GM12878 (cell line): Measurements from ENCODE around the gene ANXA11. TPM values are rescaled to one million over a fixed set of nuclear protein-coding genes. Genes with fewer than 3 reads are reported as not detected.

Experiments used
- BCLAF1 ChIP-seq: fragments of 450-650 bp; IDR thresholded peaks from 2 replicates; pipeline ENCODE4 v1.6.1; 2017; ENCODE audit warnings: antibody characterized with exemption, mild to moderate bottlenecking, moderate library complexity
- CBX3 ChIP-seq: fragments of 200-600 bp; sonication (generic); IDR thresholded peaks from 2 replicates; pipeline ENCODE4 v1.6.1; 2016; ENCODE audit warnings: low read depth, borderline replicate concordance
- CHD4 ChIP-seq: fragments of 200-600 bp; sonication (generic); IDR thresholded peaks from 2 replicates; pipeline ENCODE4 v1.6.1; 2016; ENCODE audit warnings: mild to moderate bottlenecking
- CREM ChIP-seq: IDR thresholded peaks from 2 replicates; pipeline ENCODE4 v1.6.1; 2014; ENCODE audit warnings: antibody characterized with exemption, low read depth
- DPF2 ChIP-seq: fragments of 450-650 bp; IDR thresholded peaks from 2 replicates; pipeline ENCODE4 v1.6.1; 2017; ENCODE audit warnings: mild to moderate bottlenecking
- EGR1 ChIP-seq, 2 experiments: IDR thresholded peaks; 1 replicate in 1 of 2; 2 replicates in 1 of 2; pipeline ENCODE4 v1.6.1; 2011 to 2012; ENCODE audit warnings: low read depth in 2 of 2, low read length in 2 of 2, borderline replicate concordance in 1 of 2, mild to moderate bottlenecking in 1 of 2, moderate library complexity in 1 of 2
- GABPA ChIP-seq: IDR thresholded peaks from 2 replicates; pipeline ENCODE4 v1.6.1; 2014; ENCODE audit warnings: antibody characterized with exemption, low read depth, mild to moderate bottlenecking, inconsistent platforms
- HDGF ChIP-seq: fragments of 450-650 bp; IDR thresholded peaks from 2 replicates; pipeline ENCODE4 v1.6.1; 2016; ENCODE audit warnings: antibody characterized with exemption
- IRF5 ChIP-seq: fragments of 450-650 bp; IDR thresholded peaks from 2 replicates; pipeline ENCODE4 v1.6.1; 2017; ENCODE audit warnings: borderline replicate concordance
- NR2F1 ChIP-seq: fragments of 450-650 bp; conservative IDR thresholded peaks from 2 replicates; pipeline ENCODE4 v1.6.1; 2017; ENCODE audit warnings: mild to moderate bottlenecking
- PBX3 ChIP-seq: IDR thresholded peaks from 2 replicates; pipeline ENCODE4 v1.6.1; 2011; ENCODE audit warnings: mild to moderate bottlenecking, low read depth, low read length, moderate library complexity; ENCODE audit not compliant: insufficient replicate concordance
- POLR2A ChIP-seq: IDR thresholded peaks from 2 replicates; pipeline ENCODE4 v1.6.1; 2011; ENCODE audit warnings: low read depth, mild to moderate bottlenecking, low read length
- POLR2AphosphoS2 ChIP-seq: IDR thresholded peaks from 2 replicates; pipeline ENCODE4 v1.6.1; 2011; ENCODE audit warnings: low read depth, mild to moderate bottlenecking, low read length, improper control_type of control experiment, moderate library complexity
- RAD21 ChIP-seq: IDR thresholded peaks from 2 replicates; pipeline ENCODE4 v1.6.1; 2011; ENCODE audit warnings: mild to moderate bottlenecking, low read depth, low read length, moderate library complexity; ENCODE audit not compliant: insufficient read depth
- RELA ChIP-seq: fragments of 450-650 bp; IDR thresholded peaks from 2 replicates; pipeline ENCODE4 v1.8.0; 2014; ENCODE audit warnings: borderline replicate concordance; ENCODE audit not compliant: partially characterized antibody
- SP1 ChIP-seq: IDR thresholded peaks from one replicate; pipeline ENCODE4 v1.6.1; 2011; ENCODE audit warnings: low read depth, low read length
- SREBF1 ChIP-seq: IDR thresholded peaks from 2 replicates; pipeline ENCODE4 v1.6.1; 2012; ENCODE audit warnings: mild to moderate bottlenecking, low read length
- STAT1 ChIP-seq: fragments of 450-650 bp; conservative IDR thresholded peaks from 2 replicates; pipeline ENCODE4 v1.6.1; 2014; ENCODE audit warnings: antibody characterized with exemption, mild to moderate bottlenecking
- TARDBP ChIP-seq: IDR thresholded peaks from 2 replicates; pipeline ENCODE4 v1.6.1; 2016; ENCODE audit warnings: borderline replicate concordance
- TCF12 ChIP-seq: IDR thresholded peaks from 2 replicates; pipeline ENCODE4 v1.6.1; 2011; ENCODE audit warnings: low read depth, mild to moderate bottlenecking, low read length
- TCF7 ChIP-seq: IDR thresholded peaks from 2 replicates; pipeline ENCODE4 v1.6.1; 2014; ENCODE audit warnings: antibody characterized with exemption, borderline replicate concordance
- USF2 ChIP-seq: IDR thresholded peaks from 2 replicates; pipeline ENCODE4 v1.6.1; 2011; ENCODE audit warnings: low read depth, low read length, improper control_type of control experiment, borderline replicate concordance
- ZBED1 ChIP-seq: IDR thresholded peaks from 2 replicates; pipeline ENCODE4 v1.6.1; 2016; ENCODE audit warnings: borderline replicate concordance
- ZNF207 ChIP-seq: fragments of 450-650 bp; IDR thresholded peaks from 2 replicates; pipeline ENCODE4 v1.6.1; 2014; ENCODE audit warnings: antibody characterized with exemption, mild to moderate bottlenecking, borderline replicate concordance
- ZSCAN29 ChIP-seq: fragments of 450-650 bp; IDR thresholded peaks from 2 replicates; pipeline ENCODE4 v1.6.1; 2017; ENCODE audit warnings: mild to moderate bottlenecking, moderate library complexity
- ZZZ3 ChIP-seq: IDR thresholded peaks from 2 replicates; pipeline ENCODE4 v1.6.1; 2011; ENCODE audit warnings: low read depth; ENCODE audit not compliant: control insufficient read depth, insufficient read length
- polyA plus RNA-seq, 11 experiments: library from polyadenylated mRNA; depleted of rRNA in 4 of 11; unstranded in 6 of 11; stranded (reverse) in 5 of 11; fragments of >200 nt; fragmentation: Nextera tagmentation in 4 of 11; fragmentation: Illumina TruSeq in 1 of 11; extraction: Ambion mirVana in 4 of 11; extraction: Trizol in 1 of 11; gene quantifications; 1 replicate in 1 of 11; 2 replicates in 10 of 11; pipeline versions ENCODE4 v1.2.1 to v1.2.3, GENCODE V29; 2011 to 2016; ENCODE audit warnings: inconsistent platforms in 2 of 11, missing spikeins in 2 of 11, low read depth in 1 of 11
- total RNA-seq, 4 experiments: library from RNA; depleted of rRNA in 3 of 4; stranded (reverse); fragments of >200 nt in 3 of 4; fragmentation: Illumina TruSeq in 1 of 4; extraction: Trizol in 1 of 4; gene quantifications; 2 replicates each; pipeline versions ENCODE4 v1.2.1 to v1.2.3, GENCODE V29; 2013 to 2021

ANXA11 gene
- total and polyA plus RNA-seq, 10 of the 15 experiments (the other 5 are each of a cell fraction or from before 2014, with no cell fraction given), result 25.0 to 129 (median 72.2) TPM

GRCh38 chr10:80204677-80205476 lies 460 bp downstream of the ANXA11 start (continued):
- TF ChIP-seq POLR2AphosphoS2 (peak; percentile 2; the same call in 1 of the 2 replicates), ZBED1 (no peak), STAT1 (no peak), DPF2 (peak; percentile 91), NR2F1 (peak; percentile 86), ZNF207 (0 out of 2 replicates have a peak, but pooled peaks have one; percentile 79), IRF5 (no peak), TCF7 (no peak), SP1 (no peak), TARDBP (no peak), RELA (no peak), EGR1 (IDR thresholded peaks at IDR 0.05; ENCODE audit: borderline replicate concordance in 1 of 2, low read depth in 2 of 2, low read length in 2 of 2) (no peak; a peak in 1 of 3 replicates), BCLAF1 (0 out of 2 replicates have a peak, but pooled peaks have one; percentile 46), RAD21 (no peak), ZSCAN29 (0 out of 2 replicates have a peak, but pooled peaks have one; percentile 37), CREM (no peak), CBX3 (no peak), HDGF (no peak), ZZZ3 (no peak), POLR2A (no peak), GABPA (no peak), TCF12 (no peak), SREBF1 (no peak), CHD4 (no peak), USF2 (no peak), PBX3 (no peak)
